Mesendoderm (in vitro differentiated cells): Measurements from ENCODE around the gene BPNT1. TPM values are rescaled to one million over a fixed set of nuclear protein-coding genes. Genes with fewer than 3 reads are reported as not detected.

ENCODE experiments used
- DNase-seq: peaks from one replicate; pipeline ENCODE4 v3.0.0; 2013
- H2AK5ac ChIP-seq: 2 replicates; pipeline ENCODE4 v1.6.1; 2013; ENCODE audit warnings: low read length, inconsistent platforms
- H2BK120ac ChIP-seq: 2 replicates; pipeline ENCODE4 v1.6.1; 2013; ENCODE audit warnings: low read depth, mild to moderate bottlenecking, low read length, moderate library complexity, mixed read lengths
- H2BK15ac ChIP-seq: replicated peaks from 2 replicates; pipeline ENCODE4 v1.6.1; 2013; ENCODE audit warnings: low read depth, mild to moderate bottlenecking, moderate library complexity
- H2BK5ac ChIP-seq: 2 replicates; pipeline ENCODE4 v1.6.1; 2013; ENCODE audit warnings: low read length, inconsistent platforms
- H3K18ac ChIP-seq: 2 replicates; pipeline ENCODE4 v1.6.1; 2013; ENCODE audit warnings: mild to moderate bottlenecking, low read length, mixed read lengths
- H3K23ac ChIP-seq: one replicate; pipeline ENCODE4 v1.6.1; 2013; ENCODE audit warnings: low read length
- H3K27ac ChIP-seq: 2 replicates; pipeline ENCODE4 v1.5.1; 2013; ENCODE audit warnings: low read depth, mild to moderate bottlenecking, inconsistent platforms, low read length, moderate library complexity
- H3K27me3 ChIP-seq: 2 replicates; pipeline ENCODE4 v1.6.1; 2013; ENCODE audit warnings: low read length, control low read depth, mild to moderate bottlenecking, inconsistent platforms; ENCODE audit not compliant: insufficient read depth, poor library complexity
- H3K36me3 ChIP-seq: 2 replicates; pipeline ENCODE4 v1.6.1; 2013; ENCODE audit warnings: low read length, inconsistent platforms; ENCODE audit not compliant: control insufficient read depth, insufficient read depth
- H3K4ac ChIP-seq: one replicate; pipeline ENCODE4 v1.6.1; 2013; ENCODE audit warnings: low read depth, mild to moderate bottlenecking, low read length, moderate library complexity
- H3K4me1 ChIP-seq: 2 replicates; pipeline ENCODE4 v1.6.1; 2013; ENCODE audit warnings: low read depth, low read length, inconsistent platforms; ENCODE audit not compliant: control insufficient read depth
- H3K4me2 ChIP-seq: 2 replicates; pipeline ENCODE4 v1.6.1; 2013; ENCODE audit warnings: low read length
- H3K4me3 ChIP-seq: 2 replicates; pipeline ENCODE4 v1.5.1; 2013; ENCODE audit warnings: mild to moderate bottlenecking, low read length
- H3K56ac ChIP-seq: one replicate; pipeline ENCODE4 v1.6.1; 2013; ENCODE audit warnings: low read length
- H3K79me1 ChIP-seq: 2 replicates; pipeline ENCODE4 v1.6.1; 2013; ENCODE audit warnings: low read length, inconsistent platforms
- H3K79me2 ChIP-seq: 2 replicates; pipeline ENCODE4 v1.6.1; 2013; ENCODE audit warnings: mild to moderate bottlenecking, low read length; ENCODE audit not compliant: control insufficient read depth, insufficient read depth
- H3K9ac ChIP-seq: 2 replicates; pipeline ENCODE4 v1.6.1; 2013; ENCODE audit warnings: low read length, inconsistent platforms
- H4K5ac ChIP-seq: one replicate; pipeline ENCODE4 v1.6.1; 2013; ENCODE audit warnings: low read length
- H4K8ac ChIP-seq: one replicate; pipeline ENCODE4 v1.6.1; 2013; ENCODE audit warnings: low read depth, mild to moderate bottlenecking, control low read depth, low read length, moderate library complexity
- WGBS: extraction: QIAGEN DNeasy Blood & Tissue Kit; methylation state at CpG from one replicate; pipeline ENCODE4 v1.1.7; 2013; ENCODE audit warnings: low lambda C conversion rate, missing lambda C conversion rate; ENCODE audit not compliant: insufficient coverage; ENCODE audit errors: extremely low coverage; 5-methylcytosine and 5-hydroxymethylcytosine counted together
- polyA plus RNA-seq, 2 experiments: library from polyadenylated mRNA; stranded (reverse); fragments of 200-250 nt; gene quantifications; one replicate each; pipeline ENCODE4 v1.2.3, GENCODE V29; 2013

BPNT1 gene, protein sequence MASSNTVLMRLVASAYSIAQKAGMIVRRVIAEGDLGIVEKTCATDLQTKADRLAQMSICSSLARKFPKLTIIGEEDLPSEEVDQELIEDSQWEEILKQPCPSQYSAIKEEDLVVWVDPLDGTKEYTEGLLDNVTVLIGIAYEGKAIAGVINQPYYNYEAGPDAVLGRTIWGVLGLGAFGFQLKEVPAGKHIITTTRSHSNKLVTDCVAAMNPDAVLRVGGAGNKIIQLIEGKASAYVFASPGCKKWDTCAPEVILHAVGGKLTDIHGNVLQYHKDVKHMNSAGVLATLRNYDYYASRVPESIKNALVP
- 12.9 TPM for polyA plus RNA-seq (2013, experiment 1 of 2)
- 14.3 TPM for polyA plus RNA-seq (2013, experiment 2 of 2)

- DNase-seq, result peak; percentile 97
- no CpG with 5 or more reads among the region's 35 CpGs for WGBS
These were observed at the start of gene BPNT1 for GRCh38 chr1:220089650-220090556. TSS of gene BPNT1 (minus strand) at chr1:220089788. CDS start at chr1:220079846, 9,942 bp downstream.

DNA sequence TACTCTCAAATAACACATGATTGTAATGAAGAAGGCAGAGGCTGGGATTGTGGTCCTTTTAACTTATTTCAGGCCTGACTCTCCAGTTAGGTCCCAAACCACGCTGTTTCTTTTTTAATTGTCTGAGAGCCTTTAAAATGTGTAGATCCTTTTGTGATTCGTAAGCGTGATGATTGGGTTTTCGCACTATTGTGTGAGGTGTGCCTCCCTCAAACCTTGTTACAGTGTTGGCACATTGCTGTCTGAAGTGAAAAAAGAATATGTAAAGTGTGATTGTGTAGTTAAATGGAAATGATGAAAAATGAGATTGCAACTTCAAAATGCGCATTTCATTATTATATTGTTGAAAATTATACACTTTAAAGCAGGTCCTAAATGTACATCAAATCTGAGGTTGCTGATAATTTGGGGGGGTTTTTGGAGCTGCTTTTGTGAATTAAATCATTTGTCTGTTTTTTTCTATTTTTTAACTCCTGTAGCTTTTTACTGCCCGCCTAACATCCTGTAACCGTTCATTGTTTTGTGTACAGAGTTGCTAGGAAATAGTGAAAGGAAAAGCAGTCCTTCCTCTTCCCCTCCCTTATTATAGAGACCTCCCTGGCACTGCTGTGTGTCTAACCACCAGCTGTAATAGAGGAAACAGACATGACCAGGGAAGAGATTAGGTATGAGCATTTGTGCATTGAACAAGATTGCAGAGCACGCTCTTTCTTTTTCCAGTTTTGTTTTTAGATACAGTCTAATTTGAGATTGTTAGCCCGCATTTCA, 47.6 kb upstream of the BPNT1 start:
- H2BK15ac ChIP-seq, result no peak overlapping the region
- WGBS, result 100% methylated on average over 1 of the region's 9 CpGs
- no peak overlapping the region for H3K56ac ChIP-seq
- no peak overlapping the region for H3K4ac ChIP-seq
- H3K9ac ChIP-seq, result no peak overlapping the region
- H4K8ac ChIP-seq, result no peak overlapping the region
- no peak overlapping the region for H3K23ac ChIP-seq
- H3K4me3 ChIP-seq, result no peak overlapping the region
- H4K5ac ChIP-seq, result no peak overlapping the region
- H3K18ac ChIP-seq, result no peak overlapping the region
- H2AK5ac ChIP-seq, result no peak overlapping the region
- no peak overlapping the region for H2BK5ac ChIP-seq
- H3K4me1 ChIP-seq, result no peaks in the 10 kb centered on the region
- DNase-seq, result no peak
- no peak overlapping the region for H3K4me2 ChIP-seq
- H3K27ac ChIP-seq, result no peak overlapping the region
- no peak overlapping the region for H2BK120ac ChIP-seq
- no peaks in the 10 kb centered on the region for H3K27me3 ChIP-seq
- no peaks in the 10 kb centered on the region for H3K36me3 ChIP-seq
- H3K79me1 ChIP-seq, result no peaks in the 10 kb centered on the region
- no peaks in the 10 kb centered on the region for H3K79me2 ChIP-seq

More at GRCh38 chr1:220089650-220090556, at the start of gene BPNT1:
- Histone ChIP-seq H3K18ac (no peak within 1 kb of the TSS), H3K36me3 (no peaks in the 10 kb centered on the region), H3K79me2 (no peaks in the 10 kb centered on the region), H2BK120ac (no peak within 1 kb of the TSS), H3K9ac (peak within 1 kb of the TSS; percentile 77), H3K23ac (no peak within 1 kb of the TSS), H2AK5ac (no peak within 1 kb of the TSS), H3K79me1 (peaks cover 2% of the 10 kb centered on the region), H2BK5ac (no peak within 1 kb of the TSS), H2BK15ac (no peak within 1 kb of the TSS), H3K4me3 (peak within 1 kb of the TSS; percentile 68), H3K56ac (peak within 1 kb of the TSS; percentile 88), H3K4ac (no peak within 1 kb of the TSS), H3K4me2 (peak within 1 kb of the TSS; percentile 58), H4K8ac (no peak within 1 kb of the TSS), H3K27me3 (no peaks in the 10 kb centered on the region), H3K4me1 (no peaks in the 10 kb centered on the region), H4K5ac (no peak within 1 kb of the TSS), H3K27ac (no peak within 1 kb of the TSS)

GRCh38 chr1:220135755-220136154, 46.2 kb upstream of the BPNT1 start:
- no peaks in the 10 kb centered on the region for H3K27me3 ChIP-seq
- H3K36me3 ChIP-seq, result no peaks in the 10 kb centered on the region
- H3K56ac ChIP-seq, result no peak overlapping the region
- H3K18ac ChIP-seq, result no peak overlapping the region
- H3K4ac ChIP-seq, result no peak overlapping the region
- no peak overlapping the region for H3K9ac ChIP-seq
- no peak overlapping the region for H3K27ac ChIP-seq
- WGBS, result no CpG with 5 or more reads among the region's 2 CpGs
- H3K4me1 ChIP-seq, result no peaks in the 10 kb centered on the region
- no peak overlapping the region for H3K23ac ChIP-seq
- no peak for DNase-seq
- H2BK15ac ChIP-seq, result no peak overlapping the region
- no peak overlapping the region for H3K4me3 ChIP-seq
- H3K4me2 ChIP-seq, result no peak overlapping the region
- H4K5ac ChIP-seq, result no peak overlapping the region
- H2AK5ac ChIP-seq, result no peak overlapping the region
- H2BK120ac ChIP-seq, result no peak overlapping the region
- no peaks in the 10 kb centered on the region for H3K79me2 ChIP-seq
- no peak overlapping the region for H4K8ac ChIP-seq
- no peaks in the 10 kb centered on the region for H3K79me1 ChIP-seq
- no peak overlapping the region for H2BK5ac ChIP-seq

- H3K4ac ChIP-seq, result no peak overlapping the region
- H3K56ac ChIP-seq, result no peak overlapping the region
- H3K9ac ChIP-seq, result no peak overlapping the region
- H3K27ac ChIP-seq, result no peak overlapping the region
- no peak overlapping the region for H2BK5ac ChIP-seq
- H3K4me3 ChIP-seq, result no peak overlapping the region
- no peak overlapping the region for H2BK15ac ChIP-seq
- no peaks in the 10 kb centered on the region for H3K79me2 ChIP-seq
- H3K18ac ChIP-seq, result no peak overlapping the region
- H3K23ac ChIP-seq, result no peak overlapping the region
- no peak for DNase-seq
- no peak overlapping the region for H4K5ac ChIP-seq
- no peaks in the 10 kb centered on the region for H3K27me3 ChIP-seq
- H2BK120ac ChIP-seq, result no peak overlapping the region
- H2AK5ac ChIP-seq, result no peak overlapping the region
- no peak overlapping the region for H4K8ac ChIP-seq
- H3K36me3 ChIP-seq, result no peaks in the 10 kb centered on the region
- no peaks in the 10 kb centered on the region for H3K4me1 ChIP-seq
- no peak overlapping the region for H3K4me2 ChIP-seq
- no peaks in the 10 kb centered on the region for H3K79me1 ChIP-seq
These were observed 40.1 kb upstream of the BPNT1 start for GRCh38 chr1:220129479-220130210.

DNA sequence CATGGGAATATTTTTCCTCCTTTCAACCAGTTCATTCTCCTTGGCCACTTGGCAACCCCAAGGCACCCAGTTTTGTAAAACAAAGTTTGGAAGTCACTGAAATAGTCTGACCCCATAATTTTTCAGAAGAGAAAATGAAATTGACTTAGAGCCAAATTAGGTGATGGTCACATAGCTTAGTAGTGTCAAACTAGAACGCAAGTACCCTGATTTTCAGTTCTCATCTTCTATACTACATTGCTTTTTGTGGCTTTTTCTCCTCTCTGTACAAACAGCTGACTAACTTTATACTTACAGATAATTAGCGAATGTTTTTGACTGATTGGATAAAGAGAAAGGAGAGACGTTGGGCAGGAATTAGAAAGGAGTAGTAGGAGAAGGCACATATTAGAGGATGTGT, 37.5 kb upstream of the BPNT1 start:
- H3K79me2 ChIP-seq, result no peaks in the 10 kb centered on the region
- no peak overlapping the region for H4K5ac ChIP-seq
- no peaks in the 10 kb centered on the region for H3K4me1 ChIP-seq
- H3K18ac ChIP-seq, result no peak overlapping the region
- H4K8ac ChIP-seq, result no peak overlapping the region
- H3K79me1 ChIP-seq, result no peaks in the 10 kb centered on the region
- H2BK120ac ChIP-seq, result no peak overlapping the region
- no peak overlapping the region for H3K23ac ChIP-seq
- H3K4me2 ChIP-seq, result no peak overlapping the region
- no peak overlapping the region for H2BK5ac ChIP-seq
- H2BK15ac ChIP-seq, result no peak overlapping the region
- H3K9ac ChIP-seq, result no peak overlapping the region
- H3K36me3 ChIP-seq, result no peaks in the 10 kb centered on the region
- H3K27me3 ChIP-seq, result no peaks in the 10 kb centered on the region
- H3K4me3 ChIP-seq, result no peak overlapping the region
- no peak for DNase-seq
- no CpG with 5 or more reads among the region's 3 CpGs for WGBS
- no peak overlapping the region for H2AK5ac ChIP-seq
- H3K27ac ChIP-seq, result no peak overlapping the region
- no peak overlapping the region for H3K56ac ChIP-seq
- no peak overlapping the region for H3K4ac ChIP-seq
